H54 (cell line): ENCODE results near the gene ALK.
A peak's percentile ranks its signal among the peaks of the same experiment; 100 is the strongest.

ENCODE experiments used
- DNase-seq: peaks from one replicate; pipeline ENCODE4 v3.0.0; 2011; ENCODE audit warnings: low spot score, mixed read lengths; ENCODE audit not compliant: insufficient read length
- FAIRE-seq: peaks from 3 replicates; lab custom pipeline; 2011; peaks lifted over from hg19 to GRCh38; lab: Jason Lieb, UNC
- POLR2A ChIP-seq: IDR thresholded peaks from 2 replicates; pipeline ENCODE4 v1.6.1; 2011; ENCODE audit warnings: low read depth, mild to moderate bottlenecking, low read length

ALK gene

DNA sequence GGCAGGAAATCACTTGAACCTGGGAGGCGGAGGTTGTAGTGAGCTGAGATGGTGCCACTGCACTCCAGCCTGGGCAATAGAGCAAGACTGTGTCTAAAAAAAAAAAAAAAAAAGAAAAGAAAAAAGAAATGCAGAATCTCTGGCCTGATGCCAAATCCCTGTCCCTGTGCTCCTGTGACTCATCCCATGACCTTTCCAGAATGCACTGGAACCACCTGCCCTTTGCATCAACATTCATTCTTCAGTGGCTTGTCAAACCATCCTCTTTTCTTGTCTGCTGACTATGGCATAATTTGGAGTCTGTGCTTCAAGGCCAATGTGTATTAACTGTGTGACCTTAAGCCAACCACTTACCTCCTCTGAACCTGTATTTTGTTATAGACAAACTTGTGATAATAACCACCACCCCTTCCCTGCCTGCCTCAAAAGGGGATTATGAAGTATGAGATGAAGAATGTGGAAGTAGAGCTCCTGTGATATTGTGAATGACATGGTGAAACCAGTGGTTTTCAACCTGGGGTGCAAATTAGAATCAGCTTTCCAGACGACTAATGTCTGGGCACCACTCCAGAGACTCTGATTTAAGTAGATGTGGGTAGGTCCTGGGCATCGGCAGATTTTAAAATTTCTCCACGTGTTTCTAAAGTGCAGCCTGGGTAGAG lies 616.9 kb downstream of the ALK start:
- no peak for FAIRE-seq
- no peak for DNase-seq
- TF ChIP-seq POLR2A = no peak

- DNase-seq (no peak), FAIRE-seq (no peak)
Observed at GRCh38 chr2:29296585-29296984, 624.8 kb downstream of the ALK start.

GRCh38 chr2:29295845-29296244 lies 625.5 kb downstream of the ALK start:
- FAIRE-seq (no peak), DNase-seq (no peak)
- TF ChIP-seq POLR2A = no peak

More at GRCh38 chr2:29296585-29296984, 624.8 kb downstream of the ALK start:
- TF ChIP-seq POLR2A = no peak

DNA sequence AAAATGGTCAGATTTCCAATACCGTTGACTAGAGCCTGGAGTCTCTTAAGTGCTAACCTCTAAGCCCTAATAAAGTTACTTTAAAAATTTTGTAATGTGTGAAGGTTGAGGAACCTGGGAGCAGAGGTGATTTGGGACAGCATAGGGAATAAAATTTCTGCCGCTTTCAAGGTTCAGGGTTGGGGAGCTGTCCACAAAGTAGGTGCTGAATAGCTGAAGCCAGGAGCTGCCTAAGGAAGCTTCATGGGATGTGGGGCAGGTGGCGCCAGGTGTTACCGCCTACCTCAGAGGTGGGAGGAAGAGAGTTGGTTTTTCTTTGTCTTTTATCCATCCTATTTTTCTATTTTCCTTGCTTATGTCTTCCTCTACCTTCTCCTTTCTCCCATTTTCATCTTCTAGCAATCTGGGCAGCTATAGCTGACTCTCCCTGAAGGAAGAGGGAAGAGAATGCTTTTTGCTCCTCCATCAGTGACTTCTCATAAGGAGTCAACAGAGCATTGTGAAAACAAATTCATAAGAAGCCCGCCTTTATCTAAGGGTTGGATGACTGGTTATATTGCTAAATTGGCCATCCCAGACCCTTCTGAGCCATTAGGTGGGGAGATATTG lies 627.5 kb downstream of the ALK start:
- no peak for FAIRE-seq
- no peak for TF ChIP-seq POLR2A
- DNase-seq = peak; percentile 33

GRCh38 chr2:29290293-29291047 lies 630.9 kb downstream of the ALK start:
- DNase-seq (no peak), FAIRE-seq (no peak)
- no peak for TF ChIP-seq POLR2A

DNA sequence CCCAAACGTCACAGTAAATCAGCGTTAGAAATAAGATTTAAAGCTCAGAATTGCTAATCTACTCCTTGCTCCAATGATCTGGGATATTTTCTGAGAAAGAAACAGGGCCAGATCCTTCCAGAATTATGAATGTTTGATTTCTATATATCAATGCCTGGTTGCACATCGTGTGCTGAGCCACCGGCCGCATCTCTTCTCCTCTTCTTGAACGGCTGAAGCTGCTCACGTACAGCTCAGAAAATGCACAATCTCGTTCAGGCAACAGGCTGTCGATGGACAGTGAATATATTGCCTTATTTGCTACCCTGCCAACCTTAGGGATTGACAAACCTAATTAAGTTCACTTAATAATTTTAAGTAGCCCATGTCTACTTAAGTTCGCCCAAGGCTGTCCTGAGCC lies 636.7 kb downstream of the ALK start:
- no peak for TF ChIP-seq POLR2A
- no peak for FAIRE-seq
- DNase-seq = no peak

GRCh38 chr2:29281916-29282247 lies 639.5 kb downstream of the ALK start:
- no peak for FAIRE-seq
- no peak for TF ChIP-seq POLR2A
- no peak for DNase-seq

GRCh38 chr2:29281086-29281915 lies 640.1 kb downstream of the ALK start:
- DNase-seq (peak; percentile 68), FAIRE-seq (peak; percentile 55)
- no peak for TF ChIP-seq POLR2A

DNA sequence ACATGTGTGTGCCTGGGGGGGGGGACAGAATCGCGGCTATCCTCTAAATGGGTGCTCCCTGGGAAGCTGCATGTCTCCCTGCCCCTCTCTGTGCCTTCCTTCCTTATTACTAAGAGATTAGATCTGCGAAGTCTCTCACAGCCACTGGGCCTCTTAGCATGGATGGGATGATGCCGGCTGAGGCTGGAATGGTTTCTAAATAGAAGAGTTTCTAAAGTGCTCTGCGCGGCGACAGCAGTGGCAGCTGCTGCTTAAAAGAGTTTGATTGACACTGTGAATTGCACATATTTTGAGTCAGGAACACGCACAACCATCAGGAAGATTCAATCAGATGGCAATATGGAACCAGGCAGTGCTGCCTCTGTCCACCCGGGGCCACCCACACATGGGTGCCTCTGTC lies 642.4 kb downstream of the ALK start:
- TF ChIP-seq POLR2A = no peak
- FAIRE-seq = no peak
- no peak for DNase-seq

DNA sequence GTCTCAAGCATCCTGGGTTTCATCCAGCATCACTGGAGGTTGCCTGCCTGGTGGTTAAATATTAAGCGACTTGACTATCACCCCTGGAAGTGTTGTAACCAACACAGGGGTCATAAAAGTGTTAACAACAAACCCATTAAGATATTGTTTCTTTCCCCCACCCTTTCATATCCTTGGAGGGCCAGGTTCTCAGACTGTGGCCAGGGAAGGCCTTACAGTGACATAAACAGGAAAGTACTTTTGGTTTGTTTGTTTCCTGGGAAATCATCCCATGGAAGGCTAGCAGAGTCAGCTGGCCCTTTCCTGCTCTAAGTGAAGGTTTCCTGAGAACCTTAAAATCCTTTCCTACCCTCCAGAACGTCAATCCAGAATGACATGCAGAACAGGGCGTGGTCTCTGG lies 645.2 kb downstream of the ALK start:
- no peak for DNase-seq
- no peak for FAIRE-seq
- no peak for TF ChIP-seq POLR2A

GRCh38 chr2:29275186-29275585 lies 646.2 kb downstream of the ALK start:
- FAIRE-seq = no peak
- no peak for DNase-seq
- TF ChIP-seq POLR2A = no peak

- DNase-seq (no peak), FAIRE-seq (no peak)
- TF ChIP-seq POLR2A = no peak
Observed at GRCh38 chr2:29273685-29274611, 647.4 kb downstream of the ALK start.
